Immature natural killer cell (primary cell): Measurements from ENCODE around the gene LYSMD3. TPM values are rescaled to one million over a fixed set of nuclear protein-coding genes. Genes with fewer than 3 reads are reported as not detected.
A peak's percentile ranks its signal among the peaks of the same experiment; 100 is the strongest.

ENCODE experiments used
- DNase-seq, 3 donors: peaks; one replicate each; pipeline ENCODE4 v3.0.0; 2022; ENCODE audit warnings: mixed read lengths in 1 of 3
- H3K27ac Mint-ChIP-seq, 6 donors: one replicate each; pipeline ENCODE4 v1.8.0; 2020; ENCODE audit warnings: mixed read lengths in 6 of 6, mild to moderate bottlenecking in 5 of 6, inconsistent platforms in 4 of 6, moderate library complexity in 3 of 6
- H3K27me3 Mint-ChIP-seq, 3 donors: one replicate each; pipeline ENCODE4 v1.8.0; 2020 to 2021; ENCODE audit warnings: low read depth in 3 of 3, mild to moderate bottlenecking in 3 of 3, mixed read lengths in 3 of 3, moderate library complexity in 3 of 3, inconsistent platforms in 1 of 3
- H3K36me3 Mint-ChIP-seq, 3 donors: one replicate each; pipeline ENCODE4 v1.8.0; 2020; ENCODE audit warnings: mixed read lengths in 3 of 3, inconsistent platforms in 2 of 3, mild to moderate bottlenecking in 2 of 3
- H3K4me1 Mint-ChIP-seq, 2 donors: one replicate each; pipeline ENCODE4 v1.8.0; 2020; ENCODE audit warnings: inconsistent platforms in 2 of 2, mild to moderate bottlenecking in 2 of 2, mixed read lengths in 2 of 2, moderate library complexity in 1 of 2
- H3K4me3 Mint-ChIP-seq, 5 donors: one replicate each; pipeline ENCODE4 v1.8.0; 2020; ENCODE audit warnings: mild to moderate bottlenecking in 5 of 5, mixed read lengths in 5 of 5, inconsistent platforms in 3 of 5, moderate library complexity in 3 of 5
- H3K9me3 Mint-ChIP-seq, 6 donors: one replicate each; pipeline ENCODE4 v1.8.0; 2020; ENCODE audit warnings: mild to moderate bottlenecking in 6 of 6, mixed read lengths in 6 of 6, inconsistent platforms in 4 of 6, moderate library complexity in 3 of 6
- polyA plus RNA-seq, 3 donors: library from polyadenylated mRNA; unstranded; fragments of 300-500 nt; fragmentation: Illumina TruSeq; gene quantifications; one replicate each; pipeline ENCODE4 v1.2.3, GENCODE V29; 2021

The LYSMD3 gene
- polyA plus RNA-seq, 3 donors from 2014 or later, result 6.5 to 11.7 (median 9.4) TPM

DNA sequence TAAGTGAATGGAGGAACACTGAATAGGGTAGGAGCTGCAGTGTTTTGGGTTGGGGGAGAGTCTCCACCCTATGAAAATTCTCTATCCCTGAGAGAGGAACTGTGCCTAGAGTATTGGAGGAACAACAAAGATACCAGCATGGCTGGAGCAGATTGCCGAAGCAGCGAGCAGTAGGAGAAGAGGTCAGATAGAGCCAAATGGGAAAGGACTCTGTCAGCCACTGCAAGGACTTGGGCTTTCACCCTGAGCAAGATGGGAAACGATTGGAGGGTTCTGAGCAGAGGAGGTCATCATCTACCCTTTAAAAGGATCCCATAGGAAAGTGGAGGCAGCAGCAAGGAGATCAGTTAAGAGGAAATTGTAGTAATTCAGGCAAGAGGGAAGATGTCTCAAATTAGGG, 4.4 kb upstream of the LYSMD3 start:
- no peak for DNase-seq
- Mint-ChIP-seq H3K4me3 (no peak overlapping the region), H3K9me3 (no peaks in the 10 kb centered on the region), H3K4me1 (peaks cover 6 to 13% of the 10 kb centered on the region in 2 donors), H3K27ac (no peak overlapping the region), H3K27me3 (peaks cover 6 to 22% (median 15%) of the 10 kb centered on the region in 3 donors), H3K36me3 (no peaks in the 10 kb centered on the region)

DNA sequence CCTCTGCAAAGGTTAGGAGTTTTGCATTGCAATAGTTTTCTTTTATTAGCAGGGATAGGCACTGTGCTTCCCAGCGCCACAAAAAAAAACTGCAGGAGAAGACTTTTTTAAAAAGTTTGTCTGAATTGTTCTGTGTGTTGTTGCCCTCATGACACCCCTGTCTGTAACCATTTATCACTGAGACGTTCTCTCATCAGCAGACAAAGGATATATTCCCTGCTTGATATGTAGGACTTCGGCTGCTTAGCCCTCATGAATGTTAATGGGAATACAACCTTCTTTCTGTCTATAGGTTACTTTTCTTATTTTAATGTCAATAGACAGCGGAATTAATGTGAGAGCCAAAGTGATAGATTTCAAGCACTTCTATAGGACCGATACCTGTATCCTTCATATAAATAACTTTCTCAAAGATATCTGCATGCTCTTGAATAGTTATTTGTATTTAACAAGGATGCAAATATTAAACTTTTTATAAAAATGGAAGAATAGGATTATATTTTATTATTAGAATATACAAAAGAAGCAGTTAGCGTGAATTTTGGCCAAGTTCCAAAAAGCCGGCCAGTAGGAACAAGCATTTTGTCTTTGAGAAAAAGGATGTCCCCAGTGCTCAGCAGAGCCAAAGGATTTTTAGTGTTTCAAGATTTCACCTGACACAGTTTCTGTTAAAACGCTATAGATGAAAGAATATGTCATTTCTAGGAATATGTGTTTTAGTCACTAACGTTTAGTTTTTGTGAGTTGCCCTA, 1.5 kb upstream of the LYSMD3 start:
- no peaks in the 10 kb centered on the region for H3K36me3 Mint-ChIP-seq
- H3K9me3 Mint-ChIP-seq, result no peaks in the 10 kb centered on the region
- peak overlapping the region in 1 of 5 donors; percentile 99 for H3K4me3 Mint-ChIP-seq
- H3K27me3 Mint-ChIP-seq, result peaks cover 6 to 21% (median 18%) of the 10 kb centered on the region in 3 donors
- DNase-seq, result no peak
- peak overlapping the region in 2 of 6 donors; percentile 51 to 99 for H3K27ac Mint-ChIP-seq
- peaks cover 30 to 42% of the 10 kb centered on the region in 2 donors for H3K4me1 Mint-ChIP-seq

DNA sequence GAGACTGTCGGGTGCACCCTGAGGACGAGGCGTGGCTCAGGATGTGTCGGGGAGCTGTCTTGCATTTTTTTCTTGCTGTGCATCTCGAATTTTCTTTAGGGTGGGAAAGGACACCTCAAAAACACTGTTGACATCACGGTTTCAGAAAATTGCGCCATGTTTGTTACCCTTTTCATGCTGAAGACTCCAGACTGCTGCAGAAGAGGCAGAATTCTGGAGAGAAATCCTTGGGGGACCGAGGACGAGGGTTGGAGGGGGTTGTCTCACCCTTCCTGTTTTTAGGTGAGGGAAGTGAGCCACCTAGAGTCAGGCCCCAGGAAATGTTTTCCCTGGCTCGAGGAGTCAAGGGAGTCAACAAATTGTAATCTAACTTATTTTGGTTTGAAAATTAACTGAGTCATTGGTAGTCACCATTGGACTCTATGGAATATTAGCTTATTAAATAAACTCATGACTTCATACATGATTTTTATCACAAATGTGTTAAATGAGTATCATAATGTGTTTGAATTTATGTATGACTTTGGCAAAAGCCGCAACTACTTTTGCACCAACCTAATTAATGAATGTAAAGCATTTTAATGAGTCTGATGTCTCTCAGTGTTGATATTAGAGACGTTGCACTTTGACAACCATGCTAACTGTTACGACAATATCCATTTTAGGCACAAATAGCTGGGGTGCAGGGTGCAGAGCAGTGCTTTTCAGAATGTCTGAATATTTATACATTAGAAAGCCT, 724 bp upstream of the LYSMD3 start:
- no peak for DNase-seq
- peaks cover 31 to 44% of the 10 kb centered on the region in 2 donors for H3K4me1 Mint-ChIP-seq
- peaks cover 6 to 18% (median 15%) of the 10 kb centered on the region in 3 donors for H3K27me3 Mint-ChIP-seq
- no peaks in the 10 kb centered on the region for H3K9me3 Mint-ChIP-seq
- peak overlapping the region; percentile 98 to 100 (median 100) for H3K4me3 Mint-ChIP-seq
- H3K27ac Mint-ChIP-seq, result peak overlapping the region; percentile 97 to 99 (median 98)
- no peaks in the 10 kb centered on the region for H3K36me3 Mint-ChIP-seq

DNA sequence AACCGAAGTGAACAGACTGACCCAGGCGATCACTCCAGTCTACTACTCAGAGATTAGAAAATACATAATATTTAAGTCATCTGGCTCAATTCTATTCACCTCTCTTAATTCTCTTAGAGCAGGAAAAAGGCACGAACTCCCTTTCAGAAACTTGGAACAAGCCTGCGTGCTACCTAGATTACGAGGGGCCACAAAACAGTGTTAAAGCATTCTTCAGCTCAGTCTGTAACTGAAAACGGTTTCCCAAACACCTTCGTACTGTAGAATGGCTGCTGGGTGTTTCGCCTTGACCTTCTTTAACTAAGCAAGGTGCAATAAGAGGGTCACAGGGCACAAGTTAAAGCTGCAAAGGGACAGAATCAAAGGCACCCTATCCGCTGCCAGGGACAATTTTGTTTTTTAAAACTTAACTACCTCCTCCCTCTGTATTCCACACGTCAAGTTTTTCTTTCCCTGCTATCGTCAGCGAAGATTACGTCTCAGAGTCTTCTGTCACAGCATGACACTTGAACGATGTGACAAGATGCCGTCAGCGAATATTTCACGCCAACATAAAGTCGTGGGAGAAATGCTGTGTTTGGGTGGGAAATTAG, 687 bp downstream of the LYSMD3 start:
- Mint-ChIP-seq H3K27ac (peak overlapping the region; percentile 91 to 99 (median 97)), H3K4me3 (peak overlapping the region; percentile 98 to 100 (median 100)), H3K4me1 (peaks cover 33 to 47% of the 10 kb centered on the region in 2 donors), H3K9me3 (no peaks in the 10 kb centered on the region), H3K27me3 (peaks cover 6 to 17% (median 14%) of the 10 kb centered on the region in 3 donors), H3K36me3 (peaks cover 0 to 4% (median 0%) of the 10 kb centered on the region in 3 donors)
- DNase-seq, result peak; percentile 52 to 59 (median 56)

DNA sequence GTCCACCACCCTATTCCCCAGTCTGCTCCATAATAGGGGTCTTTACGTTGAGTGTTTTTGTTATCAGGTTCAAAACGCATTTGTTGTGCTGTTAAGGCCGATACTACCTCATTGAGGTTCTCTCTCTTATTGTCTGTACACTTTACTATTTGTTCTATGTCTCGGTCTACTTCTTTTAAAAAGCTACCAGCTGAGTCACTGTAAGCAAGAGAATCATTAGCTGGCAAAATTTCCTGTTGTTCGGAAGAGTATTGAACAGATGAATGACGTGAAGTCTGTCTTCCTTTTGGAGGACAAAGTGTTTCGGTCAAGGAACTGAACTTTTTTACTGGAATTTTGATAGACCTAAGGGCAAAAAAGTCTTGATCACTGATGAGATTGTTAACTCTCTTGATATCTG, 10.3 kb downstream of the LYSMD3 start:
- peak overlapping the region in 4 of 6 donors; percentile 4 to 80 (median 30) for H3K27ac Mint-ChIP-seq
- H3K36me3 Mint-ChIP-seq, result peaks cover 15 to 26% (median 19%) of the 10 kb centered on the region in 3 donors
- no peaks in the 10 kb centered on the region for H3K9me3 Mint-ChIP-seq
- peaks cover 0 to 1% (median 0%) of the 10 kb centered on the region in 3 donors for H3K27me3 Mint-ChIP-seq
- DNase-seq, result no peak
- H3K4me1 Mint-ChIP-seq, result peaks cover 2 to 29% of the 10 kb centered on the region in 2 donors
- H3K4me3 Mint-ChIP-seq, result no peak overlapping the region

DNA sequence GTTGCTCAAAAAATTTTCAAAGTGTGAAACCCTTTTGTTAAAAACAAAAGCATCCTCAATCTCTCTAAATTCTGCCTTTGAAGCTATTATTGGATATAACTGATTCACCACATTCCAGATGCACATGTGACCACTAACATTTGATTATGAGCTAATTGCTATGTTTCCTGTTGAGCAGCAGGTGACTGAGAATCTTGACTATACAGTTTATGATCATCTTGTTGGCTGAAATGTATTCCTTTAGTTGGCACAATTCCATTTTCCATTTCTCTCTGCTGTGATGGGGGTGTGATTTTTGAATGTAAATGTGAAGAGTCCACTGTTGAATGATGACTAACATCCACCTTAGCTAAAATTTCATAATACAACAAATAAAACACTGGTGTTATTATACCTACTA, 10.7 kb downstream of the LYSMD3 start:
- no peak for DNase-seq
- H3K27ac Mint-ChIP-seq, result peak overlapping the region in 4 of 6 donors; percentile 4 to 80 (median 30)
- H3K4me3 Mint-ChIP-seq, result no peak overlapping the region

DNA sequence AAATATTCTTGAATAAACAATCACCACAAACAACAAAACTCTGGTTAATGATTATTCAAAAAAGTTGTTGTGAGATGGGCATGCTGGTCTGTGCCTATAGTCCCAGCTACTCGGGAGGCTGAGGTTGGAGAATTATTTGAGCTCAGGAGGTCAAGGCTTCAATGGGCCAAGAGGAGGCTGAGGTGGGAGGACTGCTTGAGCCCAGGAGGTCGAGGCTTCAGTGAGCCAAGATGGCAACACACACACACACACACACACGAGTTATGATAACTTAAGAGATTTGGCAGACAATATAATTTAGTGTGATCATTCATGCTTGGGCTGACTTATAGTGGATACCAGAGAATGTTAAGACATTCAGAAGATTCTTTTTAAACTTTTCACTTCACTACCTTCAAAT, 14.9 kb downstream of the LYSMD3 start:
- H3K27me3 Mint-ChIP-seq, result peaks cover 0 to 1% (median 0%) of the 10 kb centered on the region in 3 donors
- H3K4me1 Mint-ChIP-seq, result peaks cover 2 to 10% of the 10 kb centered on the region in 2 donors
- H3K4me3 Mint-ChIP-seq, result no peak overlapping the region
- DNase-seq, result no peak
- H3K36me3 Mint-ChIP-seq, result peaks cover 3 to 10% (median 9%) of the 10 kb centered on the region in 3 donors
- no peaks in the 10 kb centered on the region for H3K9me3 Mint-ChIP-seq
- peak overlapping the region in 1 of 6 donors; percentile 33 for H3K27ac Mint-ChIP-seq

More for the DNA sequence above, 10.7 kb downstream of the LYSMD3 start:
- Mint-ChIP-seq H3K4me1 (peaks cover 2 to 29% of the 10 kb centered on the region in 2 donors), H3K36me3 (peaks cover 15 to 22% (median 19%) of the 10 kb centered on the region in 3 donors), H3K9me3 (no peaks in the 10 kb centered on the region), H3K27me3 (peaks cover 0 to 1% (median 0%) of the 10 kb centered on the region in 3 donors)

DNA sequence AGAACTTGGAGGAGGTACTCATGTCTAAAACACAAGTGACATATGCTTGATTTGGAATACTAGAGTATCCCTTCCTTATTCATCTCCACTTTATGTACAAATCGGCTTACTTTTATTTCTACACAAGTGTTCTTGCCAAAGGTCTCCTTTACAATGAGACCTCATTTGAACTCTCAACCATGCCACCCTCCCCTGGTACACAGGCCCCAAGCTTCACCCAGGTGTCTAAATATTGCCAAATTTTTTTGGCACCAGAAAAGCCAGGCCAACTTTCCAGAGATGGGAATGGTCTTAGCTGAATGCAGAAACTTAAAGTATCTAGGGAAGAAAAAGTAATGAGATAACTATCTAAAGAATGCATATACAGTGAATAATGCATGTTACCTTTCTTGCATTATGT, 18.9 kb downstream of the LYSMD3 start:
- H3K9me3 Mint-ChIP-seq, result no peaks in the 10 kb centered on the region
- no peak overlapping the region for H3K4me3 Mint-ChIP-seq
- no peaks in the 10 kb centered on the region for H3K4me1 Mint-ChIP-seq
- H3K27ac Mint-ChIP-seq, result no peak overlapping the region
- DNase-seq, result no peak
- H3K27me3 Mint-ChIP-seq, result peaks cover 0 to 3% (median 0%) of the 10 kb centered on the region in 3 donors
- H3K36me3 Mint-ChIP-seq, result peaks cover 0 to 3% (median 0%) of the 10 kb centered on the region in 3 donors

DNA sequence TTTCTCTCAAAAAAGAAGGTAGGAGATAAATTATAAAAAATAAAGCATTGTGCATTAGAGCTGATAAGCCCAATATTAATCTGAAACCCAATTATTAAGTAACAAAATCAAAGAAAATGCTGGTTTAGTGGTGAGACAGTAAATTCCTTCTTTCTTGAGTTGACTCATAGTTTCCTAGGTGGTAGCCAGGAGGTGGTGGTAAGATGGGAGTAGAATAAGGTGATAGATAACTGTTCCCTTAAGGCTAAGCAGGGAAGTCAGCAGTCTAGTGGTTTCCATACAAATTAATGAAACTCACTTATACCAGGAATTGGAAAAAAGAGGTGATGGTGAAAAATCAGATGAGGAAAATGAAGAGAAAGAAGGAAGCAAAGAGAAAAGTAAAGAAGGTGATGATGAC, 23.2 kb downstream of the LYSMD3 start:
- no peaks in the 10 kb centered on the region for H3K4me1 Mint-ChIP-seq
- no peaks in the 10 kb centered on the region for H3K9me3 Mint-ChIP-seq
- H3K36me3 Mint-ChIP-seq, result no peaks in the 10 kb centered on the region
- no peak overlapping the region for H3K27ac Mint-ChIP-seq
- no peak for DNase-seq
- no peak overlapping the region for H3K4me3 Mint-ChIP-seq
- peaks cover 0 to 3% (median 0%) of the 10 kb centered on the region in 3 donors for H3K27me3 Mint-ChIP-seq

DNA sequence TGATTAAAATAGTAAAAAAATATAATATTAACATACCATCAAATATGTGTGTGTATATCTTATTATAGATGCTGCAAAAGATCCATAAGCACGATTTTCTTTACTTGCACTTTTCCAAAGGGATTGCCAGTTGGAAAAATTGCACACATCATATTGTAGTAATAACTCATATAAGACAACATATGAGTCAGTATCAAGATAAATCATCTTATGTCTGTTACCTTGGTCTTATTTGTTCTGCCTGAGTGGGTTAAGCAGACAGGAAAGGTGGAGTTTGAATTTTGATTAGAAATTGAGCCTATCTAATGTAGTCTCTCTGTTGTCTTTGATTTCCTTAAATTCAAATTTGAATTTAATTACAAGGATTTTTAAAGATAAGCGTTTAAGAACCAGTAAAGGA, 24.6 kb downstream of the LYSMD3 start:
- Mint-ChIP-seq H3K27ac (no peak overlapping the region), H3K4me3 (no peak overlapping the region), H3K27me3 (peaks cover 0 to 3% (median 0%) of the 10 kb centered on the region in 3 donors), H3K9me3 (no peaks in the 10 kb centered on the region), H3K4me1 (no peaks in the 10 kb centered on the region), H3K36me3 (no peaks in the 10 kb centered on the region)
- DNase-seq, result no peak

DNA sequence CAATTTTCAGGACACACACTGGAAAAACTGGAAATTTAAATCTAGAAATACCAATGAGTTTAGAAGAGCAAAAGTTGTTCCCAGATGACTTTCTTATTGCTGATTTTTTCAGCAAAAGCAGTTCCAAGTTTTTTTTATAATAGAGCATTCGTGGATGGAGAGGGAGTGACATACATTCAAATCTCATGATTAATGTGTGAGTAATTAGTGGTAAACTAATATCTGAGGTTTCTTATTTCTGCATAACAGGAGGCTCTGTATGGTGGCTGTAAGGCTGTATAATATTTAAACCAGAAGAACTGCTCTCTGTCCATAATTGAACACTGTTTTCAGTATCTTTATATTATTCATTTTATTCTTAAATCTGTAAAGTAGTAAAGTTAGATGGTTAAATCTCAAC, 25.8 kb downstream of the LYSMD3 start:
- Mint-ChIP-seq H3K4me1 (no peaks in the 10 kb centered on the region), H3K36me3 (peaks cover 0 to 6% (median 0%) of the 10 kb centered on the region in 3 donors), H3K27ac (no peak overlapping the region), H3K9me3 (no peaks in the 10 kb centered on the region), H3K4me3 (no peak overlapping the region), H3K27me3 (peaks cover 0 to 2% (median 1%) of the 10 kb centered on the region in 3 donors)
- DNase-seq, result no peak

DNA sequence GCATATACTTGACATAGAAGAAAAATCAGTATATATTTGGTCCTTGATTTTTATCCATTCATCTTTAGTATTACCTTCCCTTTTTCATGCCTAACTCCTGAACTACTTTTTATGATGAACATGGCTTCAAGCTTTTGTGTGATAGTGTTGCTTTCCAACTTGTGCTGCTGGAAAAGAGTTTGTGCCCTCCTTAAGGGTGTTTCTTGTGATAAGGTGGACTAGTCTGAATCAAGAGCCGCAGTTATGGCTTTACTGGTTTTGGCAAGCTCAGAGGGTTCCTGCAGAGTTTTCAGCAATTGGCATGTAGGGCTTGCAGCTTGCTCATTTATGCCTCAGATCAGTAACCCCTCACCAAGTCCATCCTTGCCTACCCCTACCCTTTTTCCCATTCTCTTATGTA, 34.2 kb downstream of the LYSMD3 start:
- H3K27me3 Mint-ChIP-seq, result peaks cover 0 to 1% (median 0%) of the 10 kb centered on the region in 3 donors

DNA sequence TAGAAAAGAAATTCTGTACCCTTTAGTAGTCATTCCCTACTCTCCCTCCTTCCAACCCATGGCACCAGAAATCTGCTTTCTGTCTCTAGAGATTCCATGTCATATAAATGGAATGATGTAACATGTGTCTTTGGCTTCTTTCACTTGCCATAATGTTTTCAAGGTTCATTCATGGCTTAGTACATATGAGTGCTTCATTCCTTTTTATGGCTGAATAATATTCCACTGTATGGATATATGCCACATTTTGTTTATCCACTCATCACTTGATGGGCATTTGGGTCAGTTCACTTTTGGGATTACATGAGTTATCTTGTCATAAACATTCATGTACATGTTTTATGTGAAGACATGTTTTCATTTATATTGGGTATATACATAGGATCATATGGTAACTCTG, 35.3 kb downstream of the LYSMD3 start:
- H3K4me3 Mint-ChIP-seq, result no peak overlapping the region
- H3K9me3 Mint-ChIP-seq, result no peaks in the 10 kb centered on the region
- no peaks in the 10 kb centered on the region for H3K4me1 Mint-ChIP-seq
- H3K27me3 Mint-ChIP-seq, result peaks cover 0 to 1% (median 0%) of the 10 kb centered on the region in 3 donors
- no peak overlapping the region for H3K27ac Mint-ChIP-seq
- peaks cover 2 to 8% (median 5%) of the 10 kb centered on the region in 3 donors for H3K36me3 Mint-ChIP-seq
- DNase-seq, result no peak

More for the DNA sequence above, 34.2 kb downstream of the LYSMD3 start:
- no peak overlapping the region for H3K4me3 Mint-ChIP-seq
- H3K9me3 Mint-ChIP-seq, result no peaks in the 10 kb centered on the region
- DNase-seq, result no peak
- H3K4me1 Mint-ChIP-seq, result no peaks in the 10 kb centered on the region
- H3K36me3 Mint-ChIP-seq, result peaks cover 5 to 8% (median 6%) of the 10 kb centered on the region in 3 donors
- H3K27ac Mint-ChIP-seq, result no peak overlapping the region
